Stimulated activated CD8-positive, alpha-beta memory T cell treated with anti-CD3 and anti-CD28 coated beads, Interleukin-12 subunit alpha, Interleukin-12 subunit beta, amount 100 ng/mL, for 1 hour (primary cell): ENCODE results near the gene PSMA7.
"Not testable (repeated sequence)": the region's sequence is repeated elsewhere in the genome, so short reads cannot be mapped to it uniquely, and the experiment has no call there.

Source experiments
- DNase-seq: peaks from one replicate; pipeline ENCODE4 v3.0.0-alpha.2; 2020; ENCODE audit warnings: low read depth

Gene PSMA7

DNA sequence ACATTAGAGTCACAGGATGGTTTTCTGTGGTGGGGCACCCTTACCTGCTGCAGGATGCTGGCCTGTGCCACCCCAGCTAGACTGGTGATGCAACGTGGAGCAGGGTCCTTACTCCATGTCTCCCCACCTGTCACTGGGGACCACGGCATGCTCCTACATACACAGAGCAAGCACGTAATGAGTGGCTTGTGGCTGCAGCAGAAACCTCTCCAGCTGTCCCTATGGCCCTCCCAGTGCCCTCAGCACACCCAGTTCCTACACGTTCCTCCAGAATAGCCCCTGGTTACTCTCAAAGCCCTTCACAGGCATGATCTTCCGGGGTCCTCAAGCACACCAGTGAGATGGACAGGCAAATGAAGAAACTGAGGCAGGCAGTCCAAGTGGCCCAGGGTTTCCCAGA, 24.1 kb downstream of the PSMA7 start:
- DNase-seq = no peak

DNA sequence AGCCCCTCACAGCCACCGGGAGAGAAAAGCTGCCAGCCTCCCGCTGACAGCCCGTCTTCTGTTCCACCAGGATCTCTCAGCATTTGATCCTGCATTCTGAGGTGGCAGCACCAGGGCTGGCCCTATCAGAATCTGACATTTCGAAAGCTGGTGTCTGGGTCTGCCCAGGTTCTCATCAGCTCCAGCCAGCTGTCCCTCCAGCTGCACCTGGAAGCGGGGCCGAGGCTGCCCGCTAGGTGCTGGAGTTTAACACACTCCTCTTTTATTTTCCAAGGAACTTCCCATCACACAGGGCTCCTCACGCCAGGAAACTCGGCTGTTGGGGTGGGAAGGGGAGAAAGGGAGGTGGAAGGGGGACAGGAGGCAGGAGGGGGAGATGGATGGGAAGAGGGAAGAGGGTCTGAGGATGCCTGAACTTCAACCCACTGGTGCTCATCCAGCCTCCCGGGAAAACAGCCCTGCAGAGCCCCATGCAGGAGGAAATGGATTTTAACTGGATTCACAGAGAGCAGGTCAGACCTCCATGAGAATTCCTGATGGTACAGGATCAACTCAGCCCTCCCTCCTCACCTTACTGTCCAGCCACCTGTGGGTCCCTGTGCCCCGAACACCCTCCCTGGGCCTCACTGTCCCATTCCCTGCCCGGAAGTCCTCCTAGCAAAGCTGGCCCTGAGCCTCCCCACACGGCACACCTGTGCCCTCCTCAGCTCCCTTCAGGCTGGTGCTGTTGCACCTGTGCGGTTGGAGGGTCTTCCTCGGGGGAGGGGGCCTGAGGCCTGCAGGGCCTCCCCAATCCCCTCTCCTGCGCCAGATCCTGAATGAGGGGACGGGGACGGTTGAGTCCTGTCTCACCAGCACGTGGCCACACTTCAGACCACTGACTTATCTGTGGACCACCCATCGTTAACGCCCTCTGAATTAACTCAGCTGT, 24.8 kb downstream of the PSMA7 start:
- DNase-seq = no peak

DNA sequence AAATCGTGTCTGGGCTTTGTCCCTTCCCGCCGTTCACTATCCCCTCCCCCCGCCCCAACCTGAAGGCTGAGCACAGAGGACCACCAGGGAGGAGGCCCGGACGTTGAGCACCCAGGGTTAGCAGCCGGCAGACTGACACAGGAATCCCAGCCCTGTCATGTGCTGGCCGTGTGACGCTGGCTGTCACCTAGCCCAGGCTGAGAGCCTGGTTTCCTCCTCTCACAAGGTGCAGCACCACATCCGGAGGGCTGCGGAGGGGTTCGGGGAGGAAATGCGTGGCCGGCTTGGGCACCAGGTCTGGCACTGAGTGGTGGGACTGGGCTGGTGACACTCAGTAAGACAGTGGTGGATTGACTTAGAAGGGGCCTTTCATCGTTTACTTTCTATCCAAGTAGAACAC, 25.5 kb downstream of the PSMA7 start:
- DNase-seq = peak; percentile 58

DNA sequence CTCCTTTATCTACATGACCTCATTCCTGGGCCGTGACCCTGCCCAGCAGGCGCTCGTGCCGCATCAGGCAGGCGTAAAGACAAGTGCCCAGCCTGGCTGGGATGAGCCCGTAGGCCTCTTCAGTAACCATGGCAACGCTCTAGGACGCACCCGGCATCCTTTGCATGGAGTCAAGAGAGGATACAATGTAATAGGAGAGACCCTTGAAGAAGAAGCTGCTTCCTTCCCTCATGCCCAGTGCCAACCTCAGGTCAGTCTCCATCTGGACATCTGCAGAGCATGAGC, 25.9 kb downstream of the PSMA7 start:
- DNase-seq = no peak

DNA sequence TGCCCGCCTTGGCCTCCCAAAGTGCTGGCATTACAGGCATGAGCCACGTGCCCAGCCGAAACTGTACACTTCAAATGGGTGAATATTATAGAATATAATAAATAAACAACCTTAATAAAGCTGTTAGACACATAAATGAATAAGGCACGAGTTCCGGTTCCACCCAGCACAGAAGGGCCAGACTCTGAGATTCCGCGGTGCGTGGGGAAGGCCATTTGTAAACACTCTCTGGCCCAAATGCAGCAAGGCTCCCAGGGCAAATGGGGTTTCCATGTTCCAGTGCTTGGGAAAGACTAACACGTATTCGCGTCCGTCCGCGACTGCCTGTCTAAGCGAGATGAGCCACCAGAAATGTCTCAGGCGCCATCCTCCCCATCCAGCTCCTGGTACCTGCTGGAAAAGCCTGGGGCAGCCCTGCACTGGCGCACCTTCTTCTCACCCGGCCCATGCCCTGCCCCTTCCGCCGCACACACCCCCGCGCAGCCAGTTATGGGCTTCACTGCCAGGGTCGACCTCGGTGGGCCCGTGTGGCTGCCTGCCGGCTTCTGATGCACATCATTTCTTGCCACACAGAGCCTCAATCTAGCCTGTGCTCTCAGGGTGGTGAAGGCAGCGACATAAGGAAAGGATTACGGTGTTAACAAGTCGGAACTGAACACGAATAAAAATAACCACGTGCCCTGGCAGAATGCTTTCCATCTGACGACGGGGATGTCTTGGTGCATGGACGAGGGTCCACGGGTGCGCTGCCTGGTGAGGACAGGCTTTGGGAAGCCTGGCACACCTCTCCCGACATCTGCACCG, 26.4 kb downstream of the PSMA7 start:
- DNase-seq = no peak

DNA sequence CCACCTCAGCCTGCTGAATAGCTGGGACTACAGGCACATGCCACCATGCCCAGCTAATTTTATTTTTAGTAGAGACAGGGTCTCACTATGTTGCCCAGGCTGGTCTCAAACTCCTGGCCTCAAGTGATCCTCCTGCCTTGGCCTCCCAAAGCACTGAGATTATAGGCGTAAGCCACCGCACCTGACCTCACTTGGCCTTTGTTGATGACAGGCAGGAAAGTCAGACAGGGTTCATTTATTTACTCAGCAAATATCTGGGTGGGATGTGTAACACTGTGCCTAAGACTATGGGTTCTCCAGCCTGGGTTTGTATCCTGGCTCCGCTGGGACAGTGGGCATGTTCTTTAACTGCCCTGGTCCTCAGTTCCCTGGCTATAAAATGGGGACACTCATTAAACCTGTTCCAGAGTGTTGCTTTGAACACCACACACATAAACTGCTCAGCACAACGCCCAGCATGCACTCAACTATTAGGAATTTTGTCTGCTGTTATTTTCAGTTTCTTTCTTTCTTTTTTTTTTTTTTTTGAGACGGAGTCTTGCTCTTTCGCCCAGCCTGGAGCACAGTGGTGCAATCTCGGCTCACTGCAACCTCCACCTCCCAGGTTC, 27.3 kb downstream of the PSMA7 start:
- DNase-seq = not testable (repeated sequence)

DNA sequence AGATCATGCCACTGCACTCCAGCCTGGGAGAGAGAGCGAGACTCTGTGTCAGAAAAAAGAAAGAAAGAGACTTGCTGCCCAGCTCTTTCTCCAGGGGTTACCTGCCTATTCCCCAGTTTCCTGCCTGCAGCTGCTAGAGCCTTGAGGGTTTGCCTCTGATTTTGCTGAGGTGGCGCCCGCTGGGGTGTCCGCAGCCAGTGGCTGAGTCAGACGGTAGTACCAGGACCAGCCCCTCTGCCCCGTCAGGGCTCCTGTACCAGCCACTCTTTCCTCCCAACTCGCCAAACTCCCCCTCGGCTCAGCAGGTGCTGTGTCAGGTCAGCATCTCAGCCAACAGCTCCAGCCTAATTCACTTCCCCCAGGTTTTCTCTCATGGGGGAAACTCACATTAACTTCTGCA, 28.3 kb downstream of the PSMA7 start:
- no peak for DNase-seq

DNA sequence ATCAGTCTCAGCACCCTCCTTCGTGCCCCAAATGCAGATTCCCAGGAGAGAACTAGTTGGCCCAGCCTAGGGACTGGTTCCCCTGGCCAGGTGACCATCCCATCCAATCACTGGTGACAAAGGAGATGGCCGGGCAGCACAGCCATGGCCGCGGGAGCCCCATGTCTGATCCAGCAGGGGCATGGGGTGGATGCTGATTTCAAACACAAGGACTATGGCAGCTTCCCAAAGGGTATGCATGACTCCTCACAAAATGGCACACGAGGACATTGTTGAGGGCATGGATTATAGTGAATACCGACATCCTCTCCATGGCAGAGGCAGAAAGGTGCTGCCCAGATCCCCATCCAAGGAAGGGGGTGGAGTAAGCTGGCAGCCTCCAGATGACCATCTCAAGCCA, 30.8 kb downstream of the PSMA7 start:
- no peak for DNase-seq

DNA sequence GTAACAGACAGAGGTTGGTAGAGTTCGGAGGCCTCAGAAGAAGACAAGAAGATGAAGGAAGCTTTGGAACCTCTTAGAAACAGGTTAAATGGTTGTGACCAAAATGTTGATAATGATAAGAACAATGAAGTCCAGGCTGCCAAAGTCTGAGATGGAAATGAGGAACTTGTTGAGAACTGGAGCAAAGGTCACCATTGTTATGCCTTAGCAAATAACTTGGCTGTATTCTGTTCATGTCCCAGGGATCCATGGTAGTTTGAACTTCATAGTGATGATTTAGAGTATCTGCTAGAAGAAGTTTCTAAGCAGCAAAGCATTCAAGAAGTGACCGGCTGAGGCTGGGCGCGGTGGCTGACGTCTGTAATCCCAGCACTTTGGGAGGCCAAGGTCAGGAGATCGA, 32.0 kb downstream of the PSMA7 start:
- DNase-seq = no peak

DNA sequence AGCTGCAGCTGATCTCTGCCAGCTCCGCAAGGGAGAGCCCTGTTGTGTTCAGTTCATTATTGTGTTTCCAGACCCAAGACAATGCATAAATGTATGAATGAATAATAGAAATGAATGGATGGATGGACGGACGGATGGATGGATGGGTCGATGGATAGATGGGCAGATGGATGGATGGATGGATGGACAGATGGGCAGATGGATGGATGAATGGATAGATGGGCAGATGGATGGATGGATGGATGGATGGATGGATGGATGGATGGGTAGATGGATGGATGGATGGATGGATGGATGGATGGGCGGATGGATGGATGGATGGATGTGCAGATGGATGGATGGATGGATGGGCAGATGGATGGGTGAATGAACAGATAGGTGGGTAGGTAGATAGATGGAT, 37.6 kb downstream of the PSMA7 start:
- DNase-seq = no peak

DNA sequence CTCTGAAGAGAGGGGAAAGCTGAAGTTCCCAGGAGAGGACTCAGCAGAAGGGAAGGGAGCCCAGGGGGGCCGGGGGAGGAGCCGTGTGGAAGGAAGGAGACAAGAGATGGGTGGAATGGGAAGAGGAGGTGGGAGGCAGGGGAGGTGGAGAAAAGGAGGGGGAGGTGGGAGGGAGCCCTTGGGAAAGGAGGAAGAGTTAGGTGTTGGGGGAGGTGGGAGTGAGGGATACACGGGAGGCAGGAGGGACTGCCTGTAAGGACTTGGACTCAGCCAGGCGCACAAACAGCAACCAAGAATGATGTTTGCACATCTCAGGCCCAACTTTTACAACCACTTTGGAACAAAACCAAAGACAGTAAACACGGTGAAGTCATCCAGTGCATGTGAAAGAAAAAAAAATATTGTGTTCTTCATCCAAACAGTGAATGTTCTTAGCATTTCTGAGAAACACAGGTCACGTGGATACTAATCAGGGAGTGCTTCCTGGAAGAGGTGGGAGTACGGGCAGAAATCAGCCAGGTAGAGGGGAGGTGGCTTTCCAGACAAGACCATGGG, 38.3 kb downstream of the PSMA7 start:
- no peak for DNase-seq

DNA sequence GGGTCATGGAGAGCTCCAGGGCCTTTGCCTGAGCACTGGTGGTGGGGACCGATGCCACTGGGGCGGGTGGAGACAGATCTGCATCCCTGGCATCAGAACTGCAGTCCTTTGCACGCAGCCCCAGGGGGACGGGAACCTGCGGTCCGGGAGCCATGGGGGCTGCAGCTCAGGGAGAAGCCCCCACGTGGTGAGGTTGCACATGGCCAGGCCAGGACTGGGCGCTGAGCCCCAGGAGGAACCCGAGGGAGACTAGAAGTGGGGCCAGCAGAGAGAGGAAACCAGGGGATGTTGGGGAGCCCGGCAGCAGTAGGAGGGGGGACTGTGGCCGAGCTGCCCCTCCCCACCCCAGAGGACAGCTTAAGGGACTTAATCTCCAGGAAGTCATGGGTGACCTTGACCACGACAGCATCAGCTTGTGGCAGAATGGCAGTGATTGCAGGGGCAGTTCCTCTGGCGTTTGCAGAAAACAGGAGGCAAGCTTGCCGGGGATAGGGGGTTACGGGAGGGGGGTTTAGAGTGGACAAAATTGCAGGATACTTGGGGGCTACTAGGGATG, 38.9 kb downstream of the PSMA7 start:
- no peak for DNase-seq

DNA sequence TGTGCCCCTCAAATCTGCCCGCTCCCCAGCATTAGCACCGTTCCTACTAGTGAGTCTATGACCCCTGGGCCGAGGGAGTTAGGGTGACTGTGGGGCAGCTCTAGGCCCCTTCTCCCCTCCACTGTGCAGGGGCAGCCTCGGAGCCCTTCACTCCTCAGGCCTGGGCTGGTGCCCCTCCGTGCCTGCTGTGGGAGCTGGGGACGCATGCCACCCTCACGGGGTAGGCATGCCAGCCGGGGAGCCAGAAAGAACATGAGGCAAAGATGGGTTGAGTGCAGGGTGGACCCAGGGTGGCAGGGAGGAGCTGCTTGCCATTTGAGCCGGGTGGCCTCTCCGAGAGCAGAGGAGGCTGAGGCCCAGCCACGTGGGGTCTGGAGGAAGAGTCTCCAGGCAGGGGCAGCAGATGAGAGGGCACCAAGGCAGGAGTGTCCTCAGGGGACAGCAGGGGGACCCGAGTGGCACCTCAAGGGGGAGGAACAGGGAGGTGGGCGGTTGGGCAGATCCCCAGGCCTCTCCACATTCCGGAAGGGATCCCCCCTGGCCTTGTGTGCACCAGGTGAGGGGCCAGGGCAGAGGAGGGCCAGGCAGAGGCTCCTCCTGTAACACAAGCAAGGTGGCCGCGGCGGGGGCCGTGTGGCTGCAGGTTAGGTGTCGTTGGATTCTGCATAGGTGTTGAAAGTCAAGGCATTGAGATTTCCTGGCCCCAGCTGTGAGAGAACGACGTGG, 39.5 kb downstream of the PSMA7 start:
- no peak for DNase-seq

DNA sequence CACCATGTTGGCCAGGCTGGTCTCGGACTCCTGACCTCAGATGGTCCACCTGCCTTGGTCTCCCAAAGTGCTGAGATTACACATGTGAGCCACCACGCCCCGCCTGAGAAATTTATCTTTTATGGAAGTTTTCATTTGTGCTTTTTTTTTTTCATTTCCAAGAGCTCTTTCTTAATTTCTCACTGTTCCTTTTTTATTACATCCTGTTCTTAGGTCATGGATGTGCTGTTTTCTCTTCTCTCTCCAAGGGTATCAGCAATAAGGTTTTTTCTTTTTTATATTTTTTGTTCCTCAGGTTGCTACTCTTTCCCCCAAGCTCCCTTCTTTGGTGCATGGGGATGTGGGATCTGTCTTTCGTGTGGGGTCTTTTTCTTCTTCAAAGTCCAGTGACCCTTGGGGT, 42.1 kb downstream of the PSMA7 start:
- no peak for DNase-seq

DNA sequence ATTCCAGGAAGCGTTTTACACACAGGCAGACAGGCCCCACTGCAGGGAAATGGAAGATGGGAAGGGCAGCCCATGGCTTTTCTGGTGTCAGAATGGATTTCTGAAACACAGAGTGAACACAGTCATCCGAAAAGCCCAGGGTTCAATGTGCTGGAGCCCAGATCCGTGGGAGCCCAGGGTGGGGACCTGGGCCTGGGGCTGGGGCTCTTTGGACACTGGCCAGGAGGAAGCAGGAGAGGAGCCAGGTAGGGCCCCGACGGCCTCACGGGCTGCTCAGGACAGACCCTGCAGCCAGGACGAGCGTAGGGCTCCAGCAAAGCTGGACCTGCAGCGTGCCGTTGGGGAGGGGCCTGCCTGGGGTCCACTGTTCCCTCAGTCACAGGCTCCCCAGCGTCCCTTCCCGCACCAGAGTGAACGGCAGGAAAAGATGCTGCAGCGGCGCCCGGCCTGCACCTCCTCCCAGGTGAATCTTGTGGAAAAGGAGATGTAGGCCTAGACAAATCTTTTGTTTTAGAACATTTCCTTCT, 45.2 kb downstream of the PSMA7 start:
- no peak for DNase-seq

DNA sequence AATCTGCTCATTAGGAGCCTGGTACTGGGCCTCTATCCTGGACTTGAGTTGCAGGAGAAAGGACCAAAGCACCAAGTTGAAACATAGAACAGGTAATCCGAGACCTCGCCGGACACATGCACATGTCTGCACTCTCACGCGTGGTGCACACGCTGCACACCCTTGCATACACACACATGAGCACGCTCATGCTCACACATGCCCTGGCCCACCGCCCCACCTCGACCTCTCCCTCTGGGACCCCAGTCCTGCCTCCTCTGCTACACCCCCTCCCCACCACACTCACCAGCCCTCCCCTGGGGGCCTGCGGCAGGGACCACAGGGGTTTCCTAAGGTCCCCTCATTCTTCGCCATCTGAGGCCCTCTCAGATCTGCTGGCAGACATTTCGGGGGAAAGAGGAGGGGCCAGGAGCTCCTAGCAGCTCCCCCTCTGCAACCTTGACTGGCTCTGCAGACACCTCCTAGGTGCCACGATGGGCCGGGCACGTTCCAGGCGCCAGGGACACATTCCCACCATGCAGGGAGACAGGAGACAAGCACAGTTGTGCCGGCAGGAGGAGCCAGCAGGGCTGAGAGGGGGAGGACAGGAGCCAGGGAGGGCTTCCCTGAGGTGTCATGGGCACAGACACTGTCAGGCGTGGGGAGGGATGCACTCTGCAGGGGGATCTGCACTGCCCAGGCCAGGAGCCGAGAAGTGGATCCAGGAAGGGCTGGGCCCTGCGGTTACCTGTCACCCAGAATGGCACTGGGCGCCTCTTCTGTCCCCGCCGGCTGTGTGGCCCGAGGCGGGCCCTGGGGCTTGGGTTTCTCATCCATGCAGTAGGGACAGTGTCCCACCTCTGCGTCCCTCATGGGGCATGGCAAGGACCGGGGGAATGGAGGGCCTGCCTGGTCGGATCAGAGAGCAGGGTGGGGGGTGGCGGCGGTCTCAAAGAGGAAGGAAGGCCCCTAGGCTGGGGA, 46.5 kb downstream of the PSMA7 start:
- no peak for DNase-seq

DNA sequence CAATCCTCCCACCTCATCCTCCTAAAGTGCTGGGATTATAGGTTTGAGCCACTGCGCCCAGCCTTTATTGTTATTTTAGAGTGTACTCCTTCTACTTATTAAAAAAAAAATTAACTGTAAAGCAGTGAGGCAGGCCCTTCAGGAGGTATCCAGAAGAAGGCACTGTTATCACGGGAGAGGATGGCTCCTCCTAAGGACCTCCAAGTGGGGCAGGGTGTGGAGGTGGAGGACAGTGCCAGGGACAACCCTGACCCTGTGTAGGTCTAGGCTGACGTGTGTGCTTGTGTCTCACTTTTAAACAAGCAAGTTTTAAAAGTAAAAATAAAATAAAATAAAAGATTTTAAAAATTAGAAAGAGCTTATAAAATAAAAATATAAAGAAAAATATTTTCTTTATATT, 53.8 kb downstream of the PSMA7 start:
- DNase-seq = no peak

DNA sequence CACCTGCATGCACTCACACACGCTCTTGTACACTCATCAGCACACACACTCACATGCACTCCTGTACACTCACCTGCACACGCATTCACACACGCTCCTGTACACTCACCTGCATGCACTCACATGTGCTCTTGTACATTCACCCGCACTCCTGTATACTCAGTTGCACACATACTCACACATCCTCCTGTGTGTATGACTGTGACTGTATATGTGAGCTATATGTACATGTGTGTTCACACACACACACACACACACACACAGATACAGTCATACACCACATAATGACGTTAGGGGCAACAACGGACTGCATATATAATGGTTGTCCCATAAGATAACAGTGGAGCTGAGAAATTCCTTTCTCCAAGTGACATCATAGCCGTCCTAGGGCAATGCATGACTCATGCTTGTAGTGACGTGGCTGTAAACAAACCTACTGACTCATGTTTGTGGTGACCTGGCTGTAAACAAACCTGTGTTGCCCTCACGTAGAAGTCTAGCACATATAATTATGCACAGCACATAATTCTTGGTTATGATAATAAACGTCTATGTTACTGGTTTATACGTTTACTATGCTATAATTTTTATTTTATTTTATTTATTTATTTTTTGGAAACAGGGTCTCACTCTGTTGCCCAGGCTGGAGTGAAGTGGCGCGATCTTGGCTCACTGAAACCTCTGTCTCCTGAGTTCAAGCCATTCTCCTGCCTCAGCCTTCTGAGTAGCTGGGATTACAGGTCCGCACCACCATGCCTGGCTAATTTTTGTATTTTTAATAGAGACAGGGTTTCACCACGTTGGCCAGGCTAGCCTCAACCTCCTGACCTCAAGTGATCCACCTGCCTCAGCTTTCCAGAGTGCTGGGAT, 54.7 kb downstream of the PSMA7 start:
- DNase-seq = no peak

DNA sequence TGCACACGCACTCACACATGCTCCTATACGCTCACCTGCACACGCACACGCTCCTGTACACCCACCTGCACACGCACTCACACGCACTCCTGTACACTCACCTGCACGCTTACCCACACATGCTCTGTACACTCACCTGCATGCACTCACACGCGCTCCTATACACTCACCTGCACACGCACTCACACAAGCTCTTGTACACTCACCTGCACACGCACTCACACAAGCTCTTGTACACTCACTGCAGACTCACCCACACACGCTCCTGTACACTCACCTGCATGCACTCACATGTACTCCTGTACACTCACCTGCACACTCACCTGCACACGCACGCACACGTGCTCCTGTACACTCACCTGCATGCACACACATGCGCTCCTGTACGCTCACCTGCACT, 55.6 kb downstream of the PSMA7 start:
- no peak for DNase-seq
